NCI-H2107 treated with DMSO at 0.1 percent for 48 hours (cell line): ENCODE measurements around the gene RPL5.

ENCODE experiments used
- DNase-seq: peaks from one replicate; lab custom pipeline; 2025; ENCODE audit not compliant: unreplicated experiment; lab: John Stamatoyannopoulos, UW

RPL5 gene

GRCh38 chr1:92817986-92818764 is 13.7 kb upstream of the RPL5 start:
- peak; percentile 29 for DNase-seq

DNA sequence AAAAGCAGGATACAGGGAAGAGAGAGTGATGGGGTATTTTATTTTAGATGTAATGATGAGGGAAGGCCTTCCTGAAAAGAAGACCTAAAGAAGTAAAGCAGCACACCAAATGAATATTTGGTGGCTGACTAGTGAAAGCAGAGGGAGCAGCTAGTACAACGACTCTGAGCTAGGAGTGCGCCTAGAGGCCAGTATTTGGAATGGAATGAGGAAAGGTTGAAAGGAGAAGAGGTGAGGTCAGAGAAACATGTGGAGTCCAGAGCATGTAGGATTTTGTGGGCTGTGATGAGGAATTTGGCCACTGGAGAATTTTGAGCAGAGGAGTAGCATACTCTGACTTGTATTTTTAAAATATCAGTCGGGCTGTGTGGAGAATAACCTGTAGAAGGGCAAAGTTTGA is 11.8 kb upstream of the RPL5 start:
- no peak for DNase-seq

DNA sequence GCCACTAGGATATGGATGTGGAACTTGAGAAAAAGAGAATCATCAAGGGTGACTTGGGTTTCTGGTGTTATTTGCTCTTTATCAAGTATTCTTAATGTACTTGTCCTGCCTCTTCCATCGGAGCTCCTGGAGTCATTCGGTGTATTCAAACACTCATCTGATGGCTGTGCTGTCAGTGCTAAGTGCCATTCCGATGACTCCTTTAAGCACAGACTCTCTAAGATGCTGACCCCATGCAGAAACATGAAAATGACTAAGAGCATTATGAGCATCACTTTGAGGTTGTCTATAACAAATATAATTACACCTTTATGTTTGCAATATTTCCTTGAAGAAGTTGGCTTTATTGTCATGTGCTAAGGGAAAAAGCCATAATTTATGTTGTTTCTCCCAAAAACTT is 11.3 kb upstream of the RPL5 start:
- no peak for DNase-seq

GRCh38 chr1:92822879-92823278 is 9.0 kb upstream of the RPL5 start:
- DNase-seq = no peak

GRCh38 chr1:92826792-92827191 is 5.0 kb upstream of the RPL5 start:
- no peak for DNase-seq

GRCh38 chr1:92831368-92831761 is 475 bp upstream of the RPL5 start:
- DNase-seq = no peak

- no peak for DNase-seq
Observed at GRCh38 chr1:92832537-92833114, 786 bp downstream of the RPL5 start.

DNA sequence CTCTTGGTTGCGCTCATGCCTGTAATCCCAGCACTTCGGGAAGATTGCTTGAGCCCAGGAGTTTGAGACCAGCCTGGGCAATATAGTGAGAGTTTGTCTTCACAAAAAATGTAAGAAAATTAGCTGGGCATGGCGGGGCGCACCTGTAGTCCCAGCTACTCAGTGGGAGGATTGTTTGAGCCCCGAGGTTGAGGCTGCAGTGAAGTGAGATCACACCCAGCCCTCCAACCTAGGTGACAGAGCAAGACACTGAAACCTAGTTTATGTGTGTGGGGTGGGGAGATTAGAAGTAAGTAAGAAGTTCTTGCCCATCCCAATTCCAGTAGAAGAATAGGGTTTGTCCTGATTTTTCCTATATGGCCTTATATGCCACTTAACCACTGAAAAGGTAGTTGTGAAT is 2.0 kb downstream of the RPL5 start:
- no peak for DNase-seq

DNA sequence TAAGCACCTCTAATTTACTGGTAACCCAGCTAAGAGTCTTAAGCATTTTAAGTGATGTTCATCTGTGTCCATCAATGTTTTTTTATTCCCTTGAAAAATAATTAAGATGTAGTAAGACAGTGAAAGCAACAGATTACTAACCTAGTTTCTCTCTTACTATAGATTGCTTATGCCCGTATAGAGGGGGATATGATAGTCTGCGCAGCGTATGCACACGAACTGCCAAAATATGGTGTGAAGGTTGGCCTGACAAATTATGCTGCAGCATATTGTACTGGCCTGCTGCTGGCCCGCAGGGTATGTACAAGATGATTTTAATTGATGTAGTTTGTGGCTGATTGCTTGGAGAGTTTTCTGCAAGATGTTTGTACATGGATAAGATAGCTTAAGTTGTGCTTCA is 2.8 kb downstream of the RPL5 start:
- DNase-seq = no peak

GRCh38 chr1:92837062-92837461 is 5.2 kb downstream of the RPL5 start:
- no peak for DNase-seq

DNA sequence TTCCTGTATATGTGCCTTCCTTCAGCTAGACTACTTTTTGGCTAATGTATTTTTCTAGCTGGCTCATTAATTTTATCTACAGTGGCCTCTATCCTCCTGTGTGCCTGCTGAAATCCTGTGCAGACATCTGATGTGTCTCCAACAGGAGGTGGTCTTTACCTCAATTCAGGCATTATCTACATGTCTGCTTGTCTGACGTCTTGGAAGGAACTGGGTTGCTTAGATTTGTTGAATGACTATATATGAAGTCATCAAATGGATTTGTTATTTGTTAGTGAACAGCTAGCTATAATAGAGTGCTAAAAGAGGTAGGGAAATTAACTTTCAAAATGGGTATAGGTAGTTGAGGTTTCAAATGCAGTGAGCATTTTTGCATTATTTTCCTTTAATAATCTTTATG is 6.7 kb downstream of the RPL5 start:
- DNase-seq = no peak

GRCh38 chr1:92839442-92839841 is 7.6 kb downstream of the RPL5 start:
- no peak for DNase-seq

DNA sequence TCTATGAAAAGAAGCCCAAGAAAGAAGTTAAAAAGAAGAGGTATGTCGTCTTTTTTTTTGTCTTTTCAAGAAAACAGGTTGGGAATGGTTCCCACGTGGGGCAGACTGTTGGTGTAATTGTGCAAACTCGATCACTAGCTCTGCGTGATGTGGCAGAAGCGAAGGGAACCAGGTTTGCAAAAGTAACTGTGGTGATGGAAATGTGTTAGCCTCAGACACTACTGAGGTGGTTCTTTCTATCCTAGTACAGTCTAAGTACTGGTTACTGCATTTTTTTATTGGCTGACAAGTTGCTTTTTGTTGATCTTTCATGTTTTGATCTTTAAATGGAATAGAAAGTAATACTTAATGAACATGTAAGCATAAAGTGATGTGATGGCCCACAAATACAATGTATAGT is 8.8 kb downstream of the RPL5 start:
- no peak for DNase-seq

- DNase-seq = no peak
Observed at GRCh38 chr1:92842082-92843045, 10.5 kb downstream of the RPL5 start.

- DNase-seq = no peak
Observed at GRCh38 chr1:92843046-92843423, 11.2 kb downstream of the RPL5 start.

DNA sequence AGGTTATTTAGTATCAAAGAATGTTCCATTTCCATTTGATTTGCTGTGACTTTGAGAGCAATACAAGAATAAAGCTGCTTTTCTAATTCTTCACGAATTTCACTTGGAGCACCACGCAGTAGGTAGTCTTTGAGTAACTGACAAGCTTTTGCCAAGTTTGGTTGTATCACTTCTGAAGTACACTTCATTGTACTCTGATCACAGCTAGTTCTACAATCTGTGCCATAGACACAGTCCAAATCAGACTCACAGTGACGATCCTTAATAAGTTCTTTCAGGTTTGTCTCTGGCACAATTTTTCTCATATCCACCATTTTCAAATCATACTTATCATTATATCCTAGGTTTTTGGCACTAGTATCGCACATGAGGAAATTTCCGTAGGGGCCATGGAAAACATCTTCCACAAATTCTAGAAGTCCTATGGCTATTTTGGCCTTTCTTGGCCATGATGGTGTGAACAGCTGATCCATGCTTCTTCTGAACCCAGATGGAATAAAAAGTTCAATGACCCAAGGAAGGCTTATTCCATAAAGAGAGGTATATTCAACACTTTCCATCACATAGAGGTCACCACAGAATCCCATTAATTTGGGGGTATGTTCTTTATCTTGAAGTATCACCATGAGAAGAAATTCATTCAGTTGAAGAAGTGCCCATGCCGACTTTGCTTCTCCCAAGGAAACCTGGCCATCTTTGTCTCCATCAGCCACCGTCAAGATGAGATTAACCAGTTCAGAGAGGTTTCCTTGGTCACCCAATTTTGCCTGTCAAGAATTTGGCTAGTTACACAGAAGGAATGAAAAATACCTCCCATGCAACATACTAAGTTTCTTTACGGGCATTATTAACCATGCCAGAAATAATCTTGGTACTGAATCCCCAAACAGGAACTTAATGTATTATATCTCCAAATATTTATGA is 11.9 kb downstream of the RPL5 start:
- no peak for DNase-seq

GRCh38 chr1:92844439-92844838 is 12.6 kb downstream of the RPL5 start:
- no peak for DNase-seq

DNA sequence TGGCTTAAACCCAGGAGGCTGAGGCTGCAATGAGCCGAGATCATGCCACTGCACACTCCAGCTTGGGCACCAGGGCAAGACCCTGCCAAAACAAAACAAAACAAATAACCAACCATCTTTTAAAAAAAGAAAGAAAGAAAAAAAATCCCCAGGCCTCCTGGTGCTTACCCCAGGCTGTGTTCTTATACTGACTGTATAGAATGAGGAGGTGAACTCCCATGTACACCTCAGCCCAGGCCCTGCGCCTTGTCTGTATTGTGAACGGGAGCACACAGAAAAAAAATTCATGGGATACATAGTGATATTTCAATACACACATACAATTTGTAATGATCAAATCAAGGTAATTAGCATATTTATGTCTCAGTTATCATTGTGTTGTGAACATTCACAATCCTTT is 14.1 kb downstream of the RPL5 start:
- DNase-seq = no peak

DNA sequence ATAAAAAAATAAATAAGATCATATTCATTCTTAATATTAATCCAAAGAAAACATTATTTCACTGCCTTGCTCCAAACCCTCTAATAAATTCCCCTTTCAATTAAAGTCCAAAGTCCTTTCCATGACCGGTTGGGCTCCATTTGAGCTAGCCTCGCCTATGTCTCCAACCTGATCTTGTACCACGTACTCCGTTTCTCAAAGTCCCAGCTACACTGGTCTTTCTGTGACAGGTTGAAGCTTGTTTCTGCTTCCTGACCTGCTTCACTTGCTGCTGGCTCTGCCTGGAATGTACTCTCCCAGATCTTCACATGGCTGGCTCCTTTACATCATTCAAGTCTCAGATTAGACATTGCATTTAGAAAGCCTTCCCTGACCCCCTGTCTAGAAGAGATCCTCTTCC is 16.4 kb downstream of the RPL5 start:
- no peak for DNase-seq

DNA sequence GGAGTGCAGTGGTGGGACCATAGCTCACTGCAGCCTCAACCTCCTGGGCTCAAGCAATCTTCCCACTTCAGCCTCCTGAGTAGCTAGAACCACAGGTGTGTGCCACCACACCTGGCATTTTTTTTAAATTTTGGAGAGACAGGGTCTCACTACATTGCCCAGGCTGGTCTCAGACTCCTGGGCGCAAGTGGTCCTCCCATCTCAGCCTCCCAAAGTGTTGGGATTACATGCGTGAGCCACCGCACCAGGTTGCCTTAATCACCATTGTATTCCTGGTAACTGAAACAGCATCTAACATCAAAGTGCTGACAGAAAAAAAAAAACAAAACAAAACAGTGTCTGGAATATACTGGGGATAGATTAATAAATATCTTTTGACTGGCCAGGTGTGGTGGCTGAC is 18.2 kb downstream of the RPL5 start:
- DNase-seq = no peak

DNA sequence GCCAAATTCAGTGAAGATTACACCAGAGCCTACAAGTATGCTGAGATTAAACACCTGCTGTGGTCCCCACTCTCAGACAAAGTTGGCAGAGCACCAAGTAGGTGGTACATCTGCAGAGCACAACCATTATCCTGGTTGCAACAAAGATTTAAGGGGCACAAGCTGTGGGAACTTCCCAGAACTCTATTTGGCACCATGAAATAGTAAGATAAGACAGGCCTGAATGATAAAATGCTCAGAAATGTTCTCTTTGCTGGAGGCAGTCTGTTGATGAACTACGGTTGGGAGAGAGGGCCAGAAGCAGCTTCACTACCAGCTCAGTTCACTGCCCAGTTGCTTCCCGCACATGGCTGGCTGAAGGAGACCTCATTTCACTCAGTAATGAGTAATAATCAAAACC is 19.9 kb downstream of the RPL5 start:
- DNase-seq = no peak
